Liver (tissue), 3 donors: ENCODE measurements around the gene GSK3B.

ENCODE experiments used
- CTCF ChIP-seq: fragments of 150-350 bp; IDR thresholded peaks from 2 replicates; pipeline ENCODE4 v1.5.1; 2017; ENCODE audit warnings: improper control_type of control experiment, low read depth, low read length; ENCODE audit not compliant: missing input control
- GABPA ChIP-seq, 2 donors: IDR thresholded peaks in 1 of 2; conservative IDR thresholded peaks in 1 of 2; 2 replicates each; pipeline ENCODE4 v1.6.1; 2016; ENCODE audit warnings: antibody characterized with exemption in 2 of 2, mild to moderate bottlenecking in 1 of 2, moderate library complexity in 1 of 2
- RAD21 ChIP-seq, 2 donors: IDR thresholded peaks; 2 replicates each; pipeline ENCODE4 v1.6.1; 2016; ENCODE audit warnings: antibody characterized with exemption in 2 of 2, mild to moderate bottlenecking in 2 of 2
- TAF1 ChIP-seq: conservative IDR thresholded peaks from 2 replicates; pipeline ENCODE4 v1.6.1; 2016; ENCODE audit warnings: antibody characterized with exemption, mild to moderate bottlenecking
- YY1 ChIP-seq: IDR thresholded peaks from 2 replicates; pipeline ENCODE4 v1.6.1; 2016; ENCODE audit warnings: antibody characterized with exemption, mild to moderate bottlenecking
- TF ChIP-seq, protein P1 (sequence below): IDR thresholded peaks from 2 replicates; pipeline ENCODE4 v1.6.1; 2016; ENCODE audit warnings: antibody characterized with exemption
- donor health status: healthy.
- donor health status: healthy.

- TF ChIP-seq CTCF (no peak), TAF1 (no peak), YY1 (no peak), RAD21 (IDR thresholded peaks at IDR 0.05) (no peak), GABPA (IDR thresholded peaks at IDR 0.05 in 1 of 2, conservative IDR thresholded peaks at IDR 0.05 in 1 of 2) (no peak)
- TF ChIP-seq, protein P1, sequence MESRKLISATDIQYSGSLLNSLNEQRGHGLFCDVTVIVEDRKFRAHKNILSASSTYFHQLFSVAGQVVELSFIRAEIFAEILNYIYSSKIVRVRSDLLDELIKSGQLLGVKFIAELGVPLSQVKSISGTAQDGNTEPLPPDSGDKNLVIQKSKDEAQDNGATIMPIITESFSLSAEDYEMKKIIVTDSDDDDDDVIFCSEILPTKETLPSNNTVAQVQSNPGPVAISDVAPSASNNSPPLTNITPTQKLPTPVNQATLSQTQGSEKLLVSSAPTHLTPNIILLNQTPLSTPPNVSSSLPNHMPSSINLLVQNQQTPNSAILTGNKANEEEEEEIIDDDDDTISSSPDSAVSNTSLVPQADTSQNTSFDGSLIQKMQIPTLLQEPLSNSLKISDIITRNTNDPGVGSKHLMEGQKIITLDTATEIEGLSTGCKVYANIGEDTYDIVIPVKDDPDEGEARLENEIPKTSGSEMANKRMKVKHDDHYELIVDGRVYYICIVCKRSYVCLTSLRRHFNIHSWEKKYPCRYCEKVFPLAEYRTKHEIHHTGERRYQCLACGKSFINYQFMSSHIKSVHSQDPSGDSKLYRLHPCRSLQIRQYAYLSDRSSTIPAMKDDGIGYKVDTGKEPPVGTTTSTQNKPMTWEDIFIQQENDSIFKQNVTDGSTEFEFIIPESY, result no peak
Measured at GRCh38 chr3:120101624-120102023, 7.4 kb upstream of the GSK3B start.
